GM23248 (cell line): ENCODE results near the gene KCNJ9.

Source experiments
- EZH2 ChIP-seq: fragments of 200-600 bp; sonication (generic); IDR thresholded peaks from 2 replicates; pipeline ENCODE4 v1.6.1; 2018; ENCODE audit warnings: antibody characterized with exemption, mild to moderate bottlenecking; ENCODE audit not compliant: insufficient read depth, poor library complexity, severe bottlenecking
- EZH2phosphoT487 ChIP-seq: fragments of 200-600 bp; sonication (generic); IDR thresholded peaks from 2 replicates; pipeline ENCODE4 v1.6.1; 2018; ENCODE audit warnings: antibody characterized with exemption, moderate library complexity, mild to moderate bottlenecking, low read depth; ENCODE audit not compliant: insufficient read depth

DNA sequence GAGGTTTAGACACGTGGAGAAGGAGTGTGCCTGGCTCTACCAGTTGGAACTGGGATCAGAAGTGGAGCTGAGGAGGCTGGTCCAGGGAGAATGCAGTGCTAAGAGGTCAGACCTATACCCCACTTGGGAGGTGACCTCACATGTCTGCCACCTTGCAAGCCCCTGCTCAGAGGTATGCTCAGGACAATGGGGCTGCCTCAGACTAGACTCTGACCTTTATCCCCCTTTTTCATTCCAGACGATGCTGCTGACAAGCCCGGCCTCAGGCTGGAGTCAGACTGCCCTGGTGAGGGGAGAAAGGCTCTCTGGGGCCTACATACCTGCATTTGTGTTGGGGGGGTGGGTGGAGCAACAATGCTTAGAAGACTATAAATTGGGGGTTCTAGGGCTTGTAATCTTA is 16.6 kb upstream of the KCNJ9 start:
- no peak for TF ChIP-seq EZH2
- no peak for TF ChIP-seq EZH2phosphoT487
